HG02884 (cell line): ENCODE measurements around the gene CD24.
"Not testable (repeated sequence)": the region's sequence is repeated elsewhere in the genome, so short reads cannot be mapped to it uniquely, and the experiment has no call there.

Source experiments
- ATAC-seq: cut with Tn5 transposase; IDR thresholded peaks from one replicate; pipeline ENCODE4 v1.9.1; 2021; ENCODE audit warnings: mild to moderate bottlenecking, moderate library complexity; ENCODE audit not compliant: unreplicated experiment

Gene CD24

DNA sequence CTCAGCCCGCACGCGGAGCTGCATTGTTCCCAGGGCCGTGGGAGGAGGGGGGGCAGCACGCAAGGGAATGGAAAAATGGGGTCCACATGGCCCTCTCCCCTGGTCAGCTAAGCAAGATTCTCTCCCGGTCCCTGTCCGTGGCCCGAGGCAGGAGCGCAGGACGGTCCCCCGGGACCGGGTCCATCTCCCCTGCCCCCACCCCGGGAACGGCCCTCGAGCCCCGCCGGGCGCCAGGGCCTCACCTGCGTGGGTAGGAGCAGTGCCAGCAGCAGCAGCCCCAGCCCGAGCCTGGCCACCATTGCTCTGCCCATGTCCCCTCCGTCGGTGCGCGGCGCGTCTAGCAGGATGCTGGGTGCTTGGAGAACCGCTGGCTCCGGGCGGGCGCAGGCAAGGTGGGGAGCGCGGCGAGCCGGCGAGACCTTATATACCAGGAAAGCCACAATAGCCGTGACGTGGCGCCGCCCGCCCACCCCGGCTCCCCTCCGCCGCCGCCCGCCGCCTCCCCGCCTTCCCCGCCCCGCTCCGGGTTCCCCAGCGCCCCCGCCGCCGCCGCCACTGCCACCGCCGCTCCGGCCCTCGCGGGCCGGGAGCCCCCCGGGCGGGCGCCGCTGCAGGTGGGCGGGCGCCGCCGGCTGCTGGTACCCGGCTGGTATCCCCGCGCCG, at the start of gene CD24:
TSS of gene CD24 (minus strand) at position 394 of the 663 bp plus-strand sequence. CDS start at position 311, 83 bp downstream.
- ATAC-seq, result no peak

GRCh38 chr6:107021446-107022185, 47.1 kb upstream of the CD24 start:
- no peak for ATAC-seq

- ATAC-seq, result no peak
Measured at GRCh38 chr6:107020239-107020638, 45.7 kb upstream of the CD24 start.

DNA sequence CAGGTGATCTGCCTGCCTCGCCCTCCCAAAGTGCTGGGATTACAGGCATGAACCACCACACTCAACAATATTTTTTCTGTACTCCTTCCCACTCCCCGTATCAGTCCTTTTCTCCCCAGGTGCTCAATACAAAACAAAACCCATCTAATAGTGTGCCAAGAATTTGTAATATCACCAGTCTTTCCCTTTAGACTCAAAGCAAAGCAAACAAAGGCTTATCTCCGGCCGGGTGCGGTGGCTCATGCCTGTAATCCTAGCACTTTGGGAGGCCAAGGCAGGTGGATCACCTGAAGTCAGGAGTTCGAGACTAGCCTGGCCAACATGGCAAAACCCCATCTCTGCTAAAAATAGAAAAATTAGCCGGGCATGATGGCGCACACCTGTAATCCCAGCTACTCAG, 45.1 kb upstream of the CD24 start:
- ATAC-seq, result not testable (repeated sequence)

GRCh38 chr6:107019047-107019446, 44.5 kb upstream of the CD24 start:
- no peak for ATAC-seq

DNA sequence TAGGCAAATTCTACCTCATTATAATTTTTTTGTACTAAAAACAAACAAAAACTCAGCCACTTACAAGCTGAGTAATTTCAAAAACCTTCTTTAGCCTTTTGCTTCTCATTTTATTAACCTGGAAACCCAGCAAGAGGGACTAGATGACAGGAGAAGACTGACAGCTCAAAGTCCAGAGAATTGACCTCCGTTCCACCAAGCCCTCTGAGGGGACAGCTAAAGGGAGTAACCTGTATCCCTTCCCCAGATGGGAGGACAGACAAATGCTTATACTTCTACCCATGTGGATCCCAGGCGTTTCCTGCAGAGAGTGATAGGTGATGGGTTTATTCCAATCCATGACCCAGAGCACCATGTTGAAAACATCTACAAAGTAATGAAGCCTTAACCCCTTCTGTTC, 35.0 kb upstream of the CD24 start:
- no peak for ATAC-seq

DNA sequence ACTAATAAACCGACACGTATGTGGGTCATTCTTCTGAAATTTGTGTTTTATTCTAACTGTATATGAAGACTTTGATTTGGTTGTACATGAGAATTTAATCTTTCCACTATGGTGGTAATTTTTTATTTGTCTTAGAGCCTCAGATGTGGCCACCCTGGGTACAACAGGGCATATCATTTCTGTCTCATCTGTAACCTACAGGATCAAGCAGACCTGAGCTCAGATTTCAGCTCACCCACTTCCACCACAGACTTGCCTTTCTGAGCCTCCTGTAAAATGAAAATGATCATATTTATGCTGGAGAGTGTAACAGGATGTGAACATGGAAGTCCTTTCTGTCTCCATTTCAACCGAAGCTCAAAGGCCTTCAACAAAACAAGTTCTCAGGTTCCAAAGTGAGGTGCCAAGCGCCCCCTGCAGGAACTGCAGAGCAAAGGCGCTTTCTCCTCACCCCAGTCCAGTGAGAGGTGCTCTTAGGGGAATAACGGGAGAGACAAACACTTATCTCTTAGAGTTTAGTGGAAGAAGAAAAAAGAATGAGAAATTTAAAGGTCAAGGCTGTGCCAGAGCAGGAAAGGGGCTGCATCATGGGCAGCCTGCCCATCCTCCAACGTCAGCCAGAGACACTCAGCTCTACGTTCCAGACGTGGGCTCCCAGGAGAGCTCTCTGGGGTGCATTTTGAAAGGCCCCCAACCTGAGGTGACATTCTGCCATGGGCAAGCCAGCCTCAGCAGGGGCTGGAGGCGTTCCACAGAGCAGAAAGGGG, 23.0 kb upstream of the CD24 start:
- no peak for ATAC-seq

GRCh38 chr6:106995640-106996039, 21.1 kb upstream of the CD24 start:
- ATAC-seq, result no peak

DNA sequence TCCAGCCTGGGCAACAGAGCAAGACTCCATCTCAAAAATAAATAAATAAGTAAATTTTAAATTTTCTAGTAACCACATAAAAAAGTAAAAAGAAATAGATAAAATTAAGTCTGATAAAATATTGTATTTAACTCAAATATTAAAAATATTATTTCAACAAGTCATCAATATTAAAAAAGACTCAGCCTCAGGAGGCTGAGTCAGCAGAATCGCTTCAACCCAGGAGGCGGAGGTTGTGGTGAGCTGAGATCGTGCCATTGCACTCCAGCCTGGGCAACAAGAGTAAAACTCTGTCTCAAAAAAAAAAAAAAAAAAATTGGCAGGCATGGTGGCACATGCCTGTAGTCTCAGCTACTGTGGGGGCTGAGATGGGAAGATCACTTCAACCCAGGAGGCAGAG, 15.2 kb upstream of the CD24 start:
- ATAC-seq, result not testable (repeated sequence)

GRCh38 chr6:106988664-106989063, 14.1 kb upstream of the CD24 start:
- ATAC-seq, result no peak

DNA sequence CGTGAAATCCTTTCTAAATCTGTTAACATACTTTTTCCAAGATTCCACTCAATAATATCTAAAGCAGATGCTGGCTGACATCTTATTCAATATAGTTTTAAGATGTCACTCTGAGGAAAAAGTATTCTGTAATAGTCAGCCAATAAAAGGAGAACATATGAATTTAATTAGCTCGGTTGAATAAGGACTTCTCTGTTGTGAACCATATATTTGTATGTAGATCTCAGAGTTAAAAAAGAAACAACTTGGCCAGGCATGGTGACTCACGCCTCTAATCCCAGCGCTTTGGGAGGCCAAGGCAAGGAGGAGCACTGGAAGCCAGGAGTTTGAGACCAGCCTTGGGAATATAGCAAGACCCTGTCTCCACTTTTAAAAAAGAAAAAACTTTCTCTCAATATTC, 7.4 kb upstream of the CD24 start:
- ATAC-seq, result no peak

DNA sequence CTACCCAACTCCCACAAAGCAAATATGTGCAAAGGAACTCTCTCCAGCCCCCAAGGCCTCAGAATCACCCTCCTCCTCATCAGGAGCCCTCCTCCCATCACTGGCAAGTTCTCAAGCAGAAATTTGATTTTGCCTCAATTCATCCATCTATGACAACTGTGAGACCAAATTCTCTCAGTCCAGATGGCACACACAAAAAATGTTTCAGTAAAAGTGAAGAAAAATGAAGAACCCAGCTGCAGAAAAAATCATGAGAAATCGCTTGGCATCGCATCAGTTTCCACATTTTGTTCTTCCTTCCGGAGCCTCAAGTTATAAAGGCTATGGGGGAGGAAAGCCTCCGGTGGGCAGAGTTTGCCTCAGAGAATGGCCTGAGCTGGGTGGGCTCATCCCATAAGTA, 6.4 kb upstream of the CD24 start:
- ATAC-seq, result no peak

DNA sequence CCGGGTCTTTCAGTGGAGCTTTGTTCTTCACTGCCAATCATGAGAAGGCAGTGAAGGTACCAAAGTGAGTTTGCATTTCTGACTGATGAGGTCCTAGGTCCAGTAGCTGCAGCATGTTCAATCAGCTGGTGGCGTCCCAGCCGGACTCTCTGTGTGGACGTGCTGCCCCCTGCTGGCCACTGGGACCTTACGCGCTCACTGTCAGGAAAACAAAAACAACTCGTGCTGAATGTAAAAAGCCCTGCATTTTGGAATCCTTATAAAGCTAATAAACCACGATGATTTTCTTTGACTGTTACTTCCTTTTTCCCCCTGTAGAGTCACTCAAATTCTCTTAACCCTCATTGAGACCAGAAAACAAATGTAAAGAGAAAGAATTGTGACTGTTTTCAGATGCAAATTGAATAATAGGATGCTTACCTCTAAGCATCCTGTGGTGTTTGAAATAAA, 4.9 kb upstream of the CD24 start:
- no peak for ATAC-seq

DNA sequence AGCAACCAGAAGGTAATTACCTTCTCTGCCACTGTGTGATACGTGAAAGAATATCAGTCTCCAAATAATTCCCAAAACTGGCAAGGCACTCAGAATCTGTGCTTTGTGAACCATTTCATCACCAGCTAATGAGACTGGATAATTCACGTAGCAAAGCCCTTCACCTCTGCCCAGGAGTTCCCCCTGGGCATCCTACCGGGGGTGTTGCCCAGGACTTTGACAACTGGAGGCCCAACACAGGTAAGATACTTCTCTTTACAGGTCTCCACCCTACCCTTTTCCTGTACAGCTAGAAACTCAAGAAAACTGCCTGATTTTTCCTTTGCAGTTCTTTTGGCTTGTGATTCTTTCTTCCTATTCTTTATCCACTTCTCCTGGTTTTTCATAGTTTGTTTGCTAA, 2.7 kb upstream of the CD24 start:
- ATAC-seq, result no peak

DNA sequence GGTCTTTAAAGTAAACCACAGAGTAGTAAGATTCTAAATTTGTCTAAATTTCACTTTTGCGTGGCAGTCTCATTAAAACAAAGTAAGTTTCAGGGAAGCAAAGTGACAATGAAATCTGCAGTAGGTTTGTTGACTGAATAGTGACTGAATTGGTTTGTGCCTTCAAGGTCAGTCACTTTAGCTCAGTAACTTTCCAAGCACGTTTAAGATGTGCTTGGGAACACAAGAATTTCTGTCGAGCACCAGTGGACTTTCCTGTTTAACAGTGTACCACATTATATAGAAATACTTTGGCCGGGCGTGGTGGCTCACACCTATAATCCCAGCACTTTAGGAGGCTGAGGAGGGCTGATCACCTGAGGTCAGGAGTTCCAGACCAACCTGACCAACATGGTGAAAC, 1.7 kb upstream of the CD24 start:
- ATAC-seq, result no peak

- no peak for ATAC-seq
Measured at GRCh38 chr6:106975738-106976064, 1.2 kb upstream of the CD24 start.

- no peak for ATAC-seq
Measured at GRCh38 chr6:106974999-106975737, 639 bp upstream of the CD24 start.

GRCh38 chr6:106973836-106974335, 643 bp downstream of the CD24 start:
- no peak for ATAC-seq

- ATAC-seq, result no peak
Measured at GRCh38 chr6:106973018-106973835, 1.3 kb downstream of the CD24 start.

GRCh38 chr6:106972500-106972899, 2.0 kb downstream of the CD24 start:
- ATAC-seq, result no peak
